Adrenal gland (tissue), 12 donors: Measurements from ENCODE around the gene CDK15. TPM values are rescaled to one million over a fixed set of nuclear protein-coding genes. Genes with fewer than 3 reads are reported as not detected.
"Not testable (repeated sequence)": the region's sequence is repeated elsewhere in the genome, so short reads cannot be mapped to it uniquely, and the experiment has no call there.

Experiments used
- DNase-seq, 7 donors: peaks; one replicate each; pipeline ENCODE4 v3.0.0-alpha.2; 2019 to 2020
- H3K27ac ChIP-seq, 5 donors: fragments of 200-600 bp; sonication (generic) in 4 of 5; 1 replicate in 3 of 5; 2 replicates in 2 of 5; pipeline versions ENCODE4 v1.5.1 to v1.8.0; 2016 to 2020; ENCODE audit warnings: mild to moderate bottlenecking in 1 of 5
- H3K27me3 ChIP-seq: fragments of 200-600 bp; 2 replicates; pipeline ENCODE4 v1.8.0; 2021
- H3K36me3 ChIP-seq, 2 donors: fragments of 200-600 bp; replicated peaks in 1 of 2; 1 replicate in 1 of 2; 2 replicates in 1 of 2; pipeline versions ENCODE4 v1.5.1 to v1.8.0; 2018 to 2022
- H3K4me1 ChIP-seq, 2 donors: fragments of 200-600 bp; replicated peaks in 1 of 2; 1 replicate in 1 of 2; 2 replicates in 1 of 2; pipeline versions ENCODE4 v1.5.1 to v1.8.0; 2018 to 2021
- H3K4me3 ChIP-seq, 4 donors: fragments of 200-600 bp; sonication (generic) in 3 of 4; one replicate each; pipeline ENCODE4 v1.5.1; 2016 to 2018
- H3K9me3 ChIP-seq, 3 donors: fragments of 200-600 bp; sonication (generic) in 1 of 3; replicated peaks in 1 of 3; 1 replicate in 2 of 3; 2 replicates in 1 of 3; pipeline versions ENCODE4 v1.5.1 to v1.8.0; 2016 to 2021
- CTCF ChIP-seq, 6 experiments: fragments of 450-650 bp in 4 of 6; fragments of 200-600 bp in 2 of 6; sonication (generic) in 1 of 6; IDR thresholded peaks; 1 replicate in 5 of 6; 2 replicates in 1 of 6; pipeline versions ENCODE4 v1.5.1 to v1.8.0; 2016 to 2021; ENCODE audit warnings: antibody characterized with exemption in 6 of 6, mild to moderate bottlenecking in 2 of 6, moderate library complexity in 1 of 6
- POLR2A ChIP-seq, 2 donors: fragments of 450-650 bp; IDR thresholded peaks; one replicate each; pipeline ENCODE4 v1.6.1; 2017; ENCODE audit warnings: antibody characterized with exemption in 2 of 2, mild to moderate bottlenecking in 2 of 2, moderate library complexity in 1 of 2
- WGBS, 4 donors: extraction: QIAGEN DNeasy Blood & Tissue Kit in 2 of 4; methylation state at CpG; one replicate each; pipeline versions ENCODE4 v1.1.5 to v1.1.7; 2013 to 2017; 5-methylcytosine and 5-hydroxymethylcytosine counted together
- intact Hi-C, 2 donors: fragments of 100-400 bp; cut with DNase I; formaldehyde crosslinking; loops; one replicate each; pipeline versions ENCODE4 v1.14.1 to v1.15.0; 2022 to 2023
- polyA plus RNA-seq, 3 donors: library from polyadenylated mRNA; stranded (reverse); fragments of 200-250 nt in 2 of 3; fragments of 350-450 nt in 1 of 3; fragmentation: Illumina TruSeq in 1 of 3; extraction: RNeasy Lipid Tissue Mini Kit (QIAGEN cat#74804) in 1 of 3; gene quantifications; one replicate each; pipeline ENCODE4 v1.2.3, GENCODE V29; 2013 to 2014
- total RNA-seq, 9 donors: library from RNA; depleted of rRNA in 4 of 9; stranded (reverse); fragments of >200 nt in 4 of 9; fragments of 120-200 nt in 1 of 9; fragmentation: NEBNext Ultra II Directional in 1 of 9; extraction: Animal tissue kit (Norgen Biotek cat#: 25700) in 1 of 9; gene quantifications; one replicate each; pipeline versions ENCODE4 v1.1.0 to v1.2.4, GENCODE V29; 2013 to 2023
- donor health status: healthy with polysubstance abuse.
- donor health status: Bipolar disorder and iron deficiency.
- donor health status: DM: yes; HTN: yes; CAD: no.
- donor health status: DM: no; HTN: no; CAD: no.
- donor health status: DM: no; HTN: no; CAD: no.
- donor health status: DM: yes; HTN: yes; CAD: no.

The CDK15 gene
- total and polyA plus RNA-seq, 12 donors, result 0.06 to 1.2 (median 0.14) TPM; not detected in 1

GRCh38 chr2:201839727-201840126 lies 33.4 kb downstream of the CDK15 start:
- H3K4me1 ChIP-seq, result no peaks in the 10 kb centered on the region
- H3K36me3 ChIP-seq, result no peaks in the 10 kb centered on the region
- no peak overlapping the region for H3K27ac ChIP-seq
- no peaks in the 10 kb centered on the region for H3K9me3 ChIP-seq
- DNase-seq, result no peak
- TF ChIP-seq CTCF (IDR thresholded peaks at IDR 0.05) (no peak), POLR2A (IDR thresholded peaks at IDR 0.05) (no peak)
- 93 to 98% (median 96%) methylated on average over 4 of the region's 4 CpGs for WGBS, 4 donors
- no peak overlapping the region for H3K4me3 ChIP-seq
- intact Hi-C loops, result no loop called here
- H3K27me3 ChIP-seq, result no peaks in the 10 kb centered on the region

DNA sequence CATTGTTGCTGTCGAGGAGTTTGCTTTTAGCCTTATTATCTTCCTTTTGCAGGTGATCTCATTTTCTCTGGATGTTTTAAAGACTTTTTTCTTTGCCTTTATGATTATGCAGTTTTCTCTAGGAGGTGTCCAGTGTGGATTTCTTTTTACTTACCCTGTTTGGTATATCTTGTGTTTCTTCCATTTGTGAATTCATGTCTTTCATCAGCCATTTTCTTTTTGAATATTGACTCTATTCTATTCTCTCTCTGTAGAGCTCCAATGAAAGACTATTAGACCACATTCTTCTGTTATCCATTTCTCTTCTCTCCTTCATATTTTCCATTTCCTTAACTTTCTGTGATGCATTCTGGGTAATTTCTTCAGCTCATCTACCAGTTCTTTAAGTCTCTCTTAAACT lies 34.4 kb downstream of the CDK15 start:
- intact Hi-C loops, result no loop called here
- Histone ChIP-seq H3K27me3 (no peaks in the 10 kb centered on the region), H3K36me3 (no peaks in the 10 kb centered on the region), H3K9me3 (no peaks in the 10 kb centered on the region), H3K27ac (no peak overlapping the region), H3K4me1 (no peaks in the 10 kb centered on the region), H3K4me3 (no peak overlapping the region)
- 94 to 100% (median 98%) methylated on average over 1 of the region's 1 CpG for WGBS, 4 donors
- DNase-seq, result no peak
- no peak for TF ChIP-seq CTCF (IDR thresholded peaks at IDR 0.05)
- no peak for TF ChIP-seq POLR2A (IDR thresholded peaks at IDR 0.05)

GRCh38 chr2:201842131-201842860 lies 36.0 kb downstream of the CDK15 start:
- DNase-seq, result no peak
- H3K27ac ChIP-seq, result peak overlapping the region in 1 of 5 donors; percentile 24
- WGBS, 4 donors, result 25 to 31% (median 30%) methylated on average over 5 of the region's 5 CpGs
- H3K4me3 ChIP-seq, result no peak overlapping the region
- H3K4me1 ChIP-seq, result no peaks in the 10 kb centered on the region
- H3K36me3 ChIP-seq, result no peaks in the 10 kb centered on the region
- TF ChIP-seq POLR2A (IDR thresholded peaks at IDR 0.05) (no peak), CTCF (IDR thresholded peaks at IDR 0.05) (no peak)
- no peaks in the 10 kb centered on the region for H3K27me3 ChIP-seq
- no peaks in the 10 kb centered on the region for H3K9me3 ChIP-seq
- intact Hi-C loops, result no loop called here

DNA sequence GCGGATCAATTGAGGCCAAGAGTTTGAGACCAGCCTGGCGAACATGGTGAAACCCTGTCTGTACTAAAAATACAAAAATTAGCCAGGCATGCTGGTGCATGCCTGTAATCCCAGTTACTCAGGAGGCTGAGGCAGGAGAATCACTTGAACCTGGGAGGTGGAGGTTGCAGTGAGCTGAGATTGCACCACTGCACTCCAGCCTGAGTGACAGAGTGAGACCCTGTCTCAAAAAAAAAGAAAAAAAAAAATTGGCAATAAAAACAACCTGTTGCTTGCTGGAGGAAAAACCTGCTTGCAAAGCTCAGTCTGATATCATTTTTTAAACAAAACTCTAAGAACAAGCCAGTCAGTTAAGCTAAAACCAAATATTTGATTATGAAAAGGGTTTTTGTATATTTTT lies 38.6 kb downstream of the CDK15 start:
- H3K27me3 ChIP-seq, H3K4me3 ChIP-seq, H3K4me1 ChIP-seq, intact Hi-C loops, H3K36me3 ChIP-seq, H3K9me3 ChIP-seq, DNase-seq, H3K27ac ChIP-seq: not testable (repeated sequence)
- 50 to 98% (median 97%) methylated on average over 2 of the region's 2 CpGs for WGBS, 4 donors

- Histone ChIP-seq H3K36me3 (no peaks in the 10 kb centered on the region), H3K9me3 (no peaks in the 10 kb centered on the region), H3K4me1 (no peaks in the 10 kb centered on the region), H3K27me3 (no peaks in the 10 kb centered on the region), H3K27ac (no peak overlapping the region), H3K4me3 (no peak overlapping the region)
- TF ChIP-seq POLR2A (IDR thresholded peaks at IDR 0.05) (no peak), CTCF (IDR thresholded peaks at IDR 0.05) (no peak)
- no peak for DNase-seq
- intact Hi-C loops, result no loop called here
Measured at GRCh38 chr2:201847481-201847880, 41.1 kb downstream of the CDK15 start.
